GM23248 (cell line): ENCODE results near the gene OGT. TPM values are rescaled to one million over a fixed set of nuclear protein-coding genes. Genes with fewer than 3 reads are reported as not detected.
"Not testable (repeated sequence)": the region's sequence is repeated elsewhere in the genome, so short reads cannot be mapped to it uniquely, and the experiment has no call there.

Source experiments
- DNase-seq: peaks from one replicate; pipeline ENCODE4 v3.0.0-alpha.2; 2015
- H2AFZ ChIP-seq: fragments of 200-600 bp; sonication (generic); 2 replicates; pipeline ENCODE4 v1.6.1; 2016; ENCODE audit warnings: antibody characterized with exemption
- H3F3A ChIP-seq: fragments of 200-600 bp; sonication (generic); 2 replicates; pipeline ENCODE4 v1.6.1; 2016; ENCODE audit warnings: mild to moderate bottlenecking, antibody characterized with exemption, mixed run types; ENCODE audit not compliant: insufficient read depth
- H3K27ac ChIP-seq: fragments of 200-600 bp; sonication (generic); 2 replicates; pipeline ENCODE4 v1.5.1; 2016; ENCODE audit warnings: mild to moderate bottlenecking
- H3K27me3 ChIP-seq: fragments of 200-600 bp; sonication (generic); replicated peaks from 2 replicates; pipeline ENCODE4 v1.6.1; 2016; ENCODE audit warnings: mild to moderate bottlenecking; ENCODE audit not compliant: insufficient read depth
- H3K36me3 ChIP-seq: fragments of 200-600 bp; sonication (generic); 2 replicates; pipeline ENCODE4 v1.6.1; 2016; ENCODE audit warnings: low read depth, mild to moderate bottlenecking
- H3K4me1 ChIP-seq: fragments of 200-600 bp; sonication (generic); 2 replicates; pipeline ENCODE4 v1.6.1; 2016; ENCODE audit warnings: mild to moderate bottlenecking; ENCODE audit not compliant: insufficient read depth
- H3K4me2 ChIP-seq: fragments of 200-600 bp; sonication (generic); one replicate; pipeline ENCODE4 v1.6.1; 2016; ENCODE audit warnings: mild to moderate bottlenecking; ENCODE audit not compliant: unreplicated experiment
- H3K4me3 ChIP-seq: fragments of 200-600 bp; sonication (generic); 2 replicates; pipeline ENCODE4 v1.5.1; 2016; ENCODE audit warnings: mild to moderate bottlenecking
- H3K79me2 ChIP-seq: fragments of 200-600 bp; sonication (generic); 2 replicates; pipeline ENCODE4 v1.6.1; 2016; ENCODE audit warnings: mild to moderate bottlenecking; ENCODE audit not compliant: insufficient read depth
- H3K9ac ChIP-seq: fragments of 200-600 bp; sonication (generic); 2 replicates; pipeline ENCODE4 v1.6.1; 2016; ENCODE audit warnings: mild to moderate bottlenecking
- H3K9me2 ChIP-seq: fragments of 200-600 bp; sonication (generic); 2 replicates; pipeline ENCODE4 v1.6.1; 2016; ENCODE audit warnings: mixed run types, mild to moderate bottlenecking, moderate library complexity; ENCODE audit not compliant: insufficient read depth
- H3K9me3 ChIP-seq: fragments of 200-600 bp; sonication (generic); one replicate; pipeline ENCODE4 v1.6.1; 2017; ENCODE audit warnings: low read depth
- H4K20me1 ChIP-seq: fragments of 200-600 bp; sonication (generic); 2 replicates; pipeline ENCODE4 v1.6.0; 2016; ENCODE audit not compliant: insufficient read depth
- EZH2 ChIP-seq: fragments of 200-600 bp; sonication (generic); IDR thresholded peaks from 2 replicates; pipeline ENCODE4 v1.6.1; 2018; ENCODE audit warnings: antibody characterized with exemption, mild to moderate bottlenecking; ENCODE audit not compliant: insufficient read depth, poor library complexity, severe bottlenecking
- EZH2phosphoT487 ChIP-seq: fragments of 200-600 bp; sonication (generic); IDR thresholded peaks from 2 replicates; pipeline ENCODE4 v1.6.1; 2018; ENCODE audit warnings: antibody characterized with exemption, moderate library complexity, mild to moderate bottlenecking, low read depth; ENCODE audit not compliant: insufficient read depth
- WGBS, 2 experiments: methylation state at CpG; one replicate each; pipeline ENCODE4 v1.1.6; 2015 to 2017; ENCODE audit warnings: low lambda C conversion rate in 2 of 2, low coverage in 1 of 2; ENCODE audit errors: missing lambda C conversion rate in 2 of 2; 5-methylcytosine and 5-hydroxymethylcytosine counted together
- in situ Hi-C: fragments of 300-500 bp; cut with MboI; formaldehyde crosslinking; loops from 2 replicates; pipeline ENCODE4 v1.15.0; 2020
- polyA plus RNA-seq: library from polyadenylated mRNA; unstranded; fragments of >200 nt; fragmentation: Nextera tagmentation; extraction: Ambion mirVana; gene quantifications from 2 replicates; pipeline ENCODE4 v1.2.1, GENCODE V29; 2016
- total RNA-seq: library from RNA; depleted of rRNA; stranded (reverse); fragments of >200 nt; shearing (Covaris generic); gene quantifications from 2 replicates; pipeline ENCODE4 v1.2.3, GENCODE V29; 2014

The OGT gene
- total and polyA plus RNA-seq, 2 experiments from 2014 or later, result 42.1 to 97.1 TPM

- in situ Hi-C loops, result no loop called here
- Histone ChIP-seq H3K27ac (no peak overlapping the region), H3K36me3 (peaks cover 65% of the 10 kb centered on the region), H2AFZ (no peak overlapping the region), H3K4me2 (no peak overlapping the region), H3K9ac (no peak overlapping the region), H3K9me3 (no peaks in the 10 kb centered on the region), H3K4me1 (no peaks in the 10 kb centered on the region), H3K27me3 (no peaks in the 10 kb centered on the region), H3K4me3 (no peak overlapping the region), H3K79me2 (peaks cover 74% of the 10 kb centered on the region), H3K9me2 (no peaks in the 10 kb centered on the region), H4K20me1 (no peaks in the 10 kb centered on the region), H3F3A (peaks cover 8% of the 10 kb centered on the region; the same call in 1 of the 2 replicates)
- 58 to 60% methylated on average over 9 of the region's 9 CpGs for whole genome bisulfite sequencing, 2 experiments
- no peak for DNase-seq
- no peak for TF ChIP-seq EZH2phosphoT487
- TF ChIP-seq EZH2, result no peak
These were observed 32.7 kb downstream of the OGT start for GRCh38 chrX:71565474-71566041.

GRCh38 chrX:71571390-71571789 is 38.5 kb downstream of the OGT start:
- H3K4me3 ChIP-seq, H3K9me3 ChIP-seq, in situ Hi-C loops: not testable (repeated sequence)

GRCh38 chrX:71573590-71573989 is 40.7 kb downstream of the OGT start:
- Histone ChIP-seq H3K27me3 (no peaks in the 10 kb centered on the region), H2AFZ (no peak overlapping the region), H3K36me3 (peaks cover 43% of the 10 kb centered on the region), H3K9me2 (no peaks in the 10 kb centered on the region), H3K4me2 (no peak overlapping the region), H3K9ac (no peak overlapping the region), H3K79me2 (peaks cover 28% of the 10 kb centered on the region), H3K4me1 (no peaks in the 10 kb centered on the region), H3K9me3 (no peaks in the 10 kb centered on the region), H4K20me1 (no peaks in the 10 kb centered on the region), H3K27ac (no peak overlapping the region), H3K4me3 (no peak overlapping the region), H3F3A (peaks cover 10% of the 10 kb centered on the region; the same call in 1 of the 2 replicates)
- no peak for TF ChIP-seq EZH2phosphoT487
- TF ChIP-seq EZH2, result no peak
- no peak for DNase-seq
- in situ Hi-C loops, result no loop called here
- 100% methylated on average over 2 of the region's 2 CpGs for WGBS, 2 experiments

More at GRCh38 chrX:71571390-71571789, 38.5 kb downstream of the OGT start:
- H2AFZ ChIP-seq, H4K20me1 ChIP-seq, H3K27me3 ChIP-seq, DNase-seq, H3K27ac ChIP-seq, H3K4me1 ChIP-seq, H3K9ac ChIP-seq, H3K9me2 ChIP-seq, H3K4me2 ChIP-seq: not testable (repeated sequence)
- Histone ChIP-seq H3K36me3 (peaks cover 54% of the 10 kb centered on the region), H3F3A (peaks cover 10% of the 10 kb centered on the region; the same call in 1 of the 2 replicates), H3K79me2 (peaks cover 33% of the 10 kb centered on the region)
- WGBS, 2 experiments, result 88 to 89% methylated on average over 8 of the region's 8 CpGs

- no peak overlapping the region for H2AFZ ChIP-seq
These were observed 44.8 kb downstream of the OGT start for GRCh38 chrX:71577682-71578081.

More at GRCh38 chrX:71577682-71578081, 44.8 kb downstream of the OGT start:
- 80 to 91% methylated on average over 4 to 24 of the region's 24 CpGs for WGBS, 2 experiments
- H3K27ac ChIP-seq, result no peak overlapping the region
- DNase-seq, result no peak
- no peak overlapping the region for H3K9ac ChIP-seq
- H4K20me1 ChIP-seq, result no peaks in the 10 kb centered on the region
- no peak overlapping the region for H3K4me2 ChIP-seq
- no peaks in the 10 kb centered on the region for H3K9me2 ChIP-seq
- H3K4me1 ChIP-seq, result no peaks in the 10 kb centered on the region
- H3K79me2 ChIP-seq, result peaks cover 22% of the 10 kb centered on the region
- TF ChIP-seq EZH2phosphoT487 (no peak), EZH2 (no peak)
- H3K27me3 ChIP-seq, result no peaks in the 10 kb centered on the region
- H3K4me3 ChIP-seq, result no peak overlapping the region
- peaks cover 39% of the 10 kb centered on the region for H3K36me3 ChIP-seq
- H3K9me3 ChIP-seq, result no peaks in the 10 kb centered on the region
- in situ Hi-C loops, result no loop called here
- peaks cover 10% of the 10 kb centered on the region; the same call in 1 of the 2 replicates for H3F3A ChIP-seq
